HG03039 (cell line): ENCODE measurements around the gene PYGO2.
"Not testable (repeated sequence)": the region's sequence is repeated elsewhere in the genome, so short reads cannot be mapped to it uniquely, and the experiment has no call there.

Experiments
- ATAC-seq: cut with Tn5 transposase; IDR thresholded peaks from one replicate; pipeline ENCODE4 v1.9.1; 2021; ENCODE audit warnings: mild to moderate bottlenecking, moderate library complexity; ENCODE audit not compliant: unreplicated experiment

PYGO2 gene

DNA sequence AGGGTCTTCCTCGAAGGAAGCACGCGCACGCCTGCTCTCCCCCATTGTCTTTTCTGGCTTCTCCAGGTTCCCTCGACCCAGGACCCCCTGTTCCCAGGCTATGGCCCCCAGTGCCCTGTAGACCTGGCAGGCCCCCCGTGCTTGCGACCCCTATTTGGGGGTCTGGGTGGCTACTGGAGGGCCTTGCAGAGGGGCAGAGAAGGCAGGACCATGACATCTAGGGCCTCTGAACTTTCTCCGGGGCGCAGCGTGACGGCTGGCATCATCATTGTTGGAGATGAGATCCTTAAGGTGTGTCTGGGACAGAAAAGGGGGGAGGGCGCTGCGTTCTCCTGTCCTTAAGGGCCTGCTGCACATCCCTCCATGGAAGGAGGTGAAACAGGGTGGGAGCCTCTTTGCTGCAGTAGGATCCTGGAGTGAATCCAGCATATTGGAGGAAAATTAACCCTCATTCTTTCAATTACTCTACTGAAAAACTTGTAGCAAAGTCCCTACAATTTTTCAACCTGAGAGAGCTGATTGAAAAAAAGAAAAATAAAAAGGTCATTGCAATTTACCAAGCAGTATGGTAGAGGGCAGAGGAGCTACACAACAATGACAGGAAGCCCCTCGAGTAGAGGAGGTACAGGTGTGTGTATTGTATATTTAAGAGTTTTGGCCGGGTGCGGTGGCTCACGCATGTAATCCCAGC, 22.3 kb upstream of the PYGO2 start:
- no peak for ATAC-seq

DNA sequence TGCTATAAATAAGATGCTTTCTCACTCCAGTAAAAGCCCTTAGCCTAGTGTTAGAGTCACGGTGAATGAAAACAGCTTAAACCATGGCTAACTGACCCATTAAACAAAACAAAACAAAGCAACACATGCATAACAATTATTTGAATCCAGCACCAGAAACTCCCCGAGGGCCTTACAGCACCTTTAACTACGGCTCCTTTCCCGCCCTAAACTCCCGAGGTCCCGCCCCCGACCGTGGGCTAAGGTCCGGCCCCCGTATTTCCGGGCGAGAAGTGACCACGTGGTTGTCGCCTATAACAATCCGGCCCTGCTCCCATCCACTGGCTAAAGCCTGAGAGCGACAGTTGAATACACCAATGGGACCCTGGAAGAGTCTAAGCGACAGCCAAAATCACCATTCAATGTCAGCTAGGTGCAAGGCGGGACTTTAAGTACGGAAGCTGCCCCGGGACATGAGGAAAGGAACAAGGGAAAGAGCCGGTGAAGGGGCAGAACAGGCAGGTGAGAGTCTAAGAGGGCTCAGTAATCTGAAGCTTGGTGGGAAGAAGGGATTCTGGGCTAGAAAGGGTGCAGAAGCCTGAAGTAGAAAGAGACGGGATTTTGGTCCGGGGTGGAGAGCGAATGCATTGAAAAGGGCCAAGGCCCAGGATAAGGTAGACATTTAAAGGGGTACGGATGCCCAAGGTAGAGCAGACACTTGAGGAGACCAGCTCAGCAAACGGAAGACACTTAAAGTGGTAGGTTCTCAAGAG, 21.5 kb upstream of the PYGO2 start, which contains the start of gene FLAD1:
Gene FLAD1, plus strand, starts transcription at position 448 of the 752 bp plus-strand sequence. CDS start 351 bp downstream, outside the sequence.
- peak; percentile 93 for ATAC-seq

DNA sequence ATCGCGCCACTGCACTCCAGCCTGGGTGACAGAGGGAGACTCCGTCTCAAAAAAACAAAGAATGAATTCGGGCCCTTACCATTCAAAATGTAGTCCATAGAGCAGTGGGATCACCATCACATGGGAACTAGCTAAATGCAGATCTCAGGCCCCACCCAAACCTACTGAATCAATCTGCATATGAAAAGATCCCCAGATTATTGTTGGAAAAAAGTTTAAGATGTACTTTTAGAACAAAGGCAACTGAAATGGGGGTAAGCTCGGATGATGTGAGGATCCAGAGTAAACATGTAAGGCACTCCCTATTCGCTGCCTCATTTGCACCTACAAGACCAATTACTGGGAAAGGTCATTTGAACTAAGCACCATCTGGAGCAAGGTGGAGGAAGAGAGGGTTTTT, 20.8 kb upstream of the PYGO2 start:
- no peak for ATAC-seq

DNA sequence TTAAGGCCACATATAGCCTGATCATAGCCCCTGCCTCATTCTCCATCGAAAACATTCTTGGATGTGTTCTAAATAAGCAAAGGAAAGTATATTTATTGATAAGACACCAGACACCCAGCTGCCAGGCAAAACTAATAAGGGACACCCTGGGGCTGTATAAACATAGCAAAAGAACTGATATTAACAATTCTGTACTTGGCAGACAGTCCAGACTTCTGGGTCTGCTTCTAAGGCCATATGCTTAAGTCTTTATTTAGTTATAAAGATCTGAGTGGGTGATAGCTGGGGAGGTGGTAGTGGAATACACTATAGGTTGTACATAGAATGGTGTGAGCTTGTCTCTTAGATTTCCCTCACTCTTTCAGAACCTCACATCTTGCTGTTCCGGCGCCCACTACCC, 16.8 kb upstream of the PYGO2 start:
- no peak for ATAC-seq

DNA sequence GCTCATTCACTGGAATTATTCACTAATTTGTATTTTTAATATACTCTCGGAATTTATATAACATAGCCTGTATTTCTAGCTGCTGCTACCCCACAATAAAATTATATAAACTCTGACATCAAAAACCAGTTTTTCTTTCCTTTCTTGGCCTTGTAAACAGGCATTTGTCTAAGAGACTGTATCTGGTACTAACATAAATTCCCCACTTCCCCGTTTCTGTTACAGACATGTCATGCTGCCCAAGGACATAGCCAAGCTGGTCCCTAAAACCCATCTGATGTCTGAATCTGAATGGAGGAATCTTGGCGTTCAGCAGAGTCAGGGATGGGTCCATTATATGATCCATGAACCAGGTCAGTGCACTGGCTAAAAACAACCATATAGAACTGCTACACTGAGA, 16.2 kb upstream of the PYGO2 start:
- not testable (repeated sequence) for ATAC-seq

DNA sequence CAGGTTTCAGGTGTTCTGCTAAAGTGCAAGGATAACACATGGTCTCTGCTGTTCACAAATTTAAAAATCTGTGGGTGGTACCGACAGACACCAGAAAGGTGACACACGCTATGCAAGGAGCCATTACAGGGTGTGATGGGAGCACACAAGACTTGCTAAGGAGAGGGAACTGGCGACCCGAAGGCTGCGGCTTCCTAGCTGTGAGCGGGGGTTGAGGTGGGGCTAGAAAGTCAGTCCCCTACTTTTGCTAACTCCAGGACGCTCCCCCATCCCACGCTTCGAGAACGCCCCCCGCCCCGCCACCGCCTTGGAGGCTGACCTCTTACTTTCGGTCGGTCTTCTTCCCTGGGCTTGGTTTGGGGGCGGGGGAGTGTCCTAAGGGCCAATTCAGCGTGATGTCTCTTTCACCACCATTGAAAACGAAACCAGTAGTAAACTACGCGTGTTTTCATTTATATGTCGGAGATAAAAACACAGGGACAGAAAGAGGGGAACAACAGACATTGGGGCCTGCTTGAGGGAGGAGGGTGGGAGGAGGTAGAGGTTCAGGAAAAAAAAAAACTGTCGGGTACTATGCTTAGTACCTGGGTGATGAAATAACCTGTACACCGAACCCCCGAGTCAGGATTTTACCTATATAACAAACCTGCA, 14.0 kb upstream of the PYGO2 start:
- ATAC-seq: no peak

DNA sequence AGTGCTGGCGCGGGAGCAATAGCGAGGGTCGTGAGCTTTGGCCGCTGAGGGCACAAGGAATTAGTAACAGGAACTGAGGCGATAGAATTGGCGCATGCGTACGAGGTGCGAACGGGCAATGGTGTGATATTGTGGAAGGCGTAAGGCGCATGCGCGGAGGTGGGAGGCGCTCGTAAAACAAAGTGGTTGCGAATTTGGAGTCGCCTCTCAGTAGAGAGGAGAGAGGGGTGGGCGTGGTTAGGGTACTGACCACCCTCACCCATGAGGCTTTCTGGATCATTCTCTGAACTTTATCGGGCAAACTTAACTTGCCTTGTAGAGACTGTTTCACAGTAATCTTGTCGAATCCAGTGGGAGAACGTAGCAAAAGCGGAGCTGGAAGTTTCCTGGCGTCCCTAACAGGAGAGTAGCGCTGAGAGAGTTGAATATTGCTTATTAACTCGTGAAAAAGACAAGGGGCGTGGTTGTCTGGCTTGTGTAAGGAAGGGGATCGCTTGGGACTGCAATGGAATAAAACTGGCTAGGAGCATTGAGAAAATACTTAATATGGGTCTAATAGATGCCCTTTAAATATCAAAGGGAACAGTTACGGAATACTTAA, 13.3 kb upstream of the PYGO2 start:
- peak; percentile 36 for ATAC-seq

DNA sequence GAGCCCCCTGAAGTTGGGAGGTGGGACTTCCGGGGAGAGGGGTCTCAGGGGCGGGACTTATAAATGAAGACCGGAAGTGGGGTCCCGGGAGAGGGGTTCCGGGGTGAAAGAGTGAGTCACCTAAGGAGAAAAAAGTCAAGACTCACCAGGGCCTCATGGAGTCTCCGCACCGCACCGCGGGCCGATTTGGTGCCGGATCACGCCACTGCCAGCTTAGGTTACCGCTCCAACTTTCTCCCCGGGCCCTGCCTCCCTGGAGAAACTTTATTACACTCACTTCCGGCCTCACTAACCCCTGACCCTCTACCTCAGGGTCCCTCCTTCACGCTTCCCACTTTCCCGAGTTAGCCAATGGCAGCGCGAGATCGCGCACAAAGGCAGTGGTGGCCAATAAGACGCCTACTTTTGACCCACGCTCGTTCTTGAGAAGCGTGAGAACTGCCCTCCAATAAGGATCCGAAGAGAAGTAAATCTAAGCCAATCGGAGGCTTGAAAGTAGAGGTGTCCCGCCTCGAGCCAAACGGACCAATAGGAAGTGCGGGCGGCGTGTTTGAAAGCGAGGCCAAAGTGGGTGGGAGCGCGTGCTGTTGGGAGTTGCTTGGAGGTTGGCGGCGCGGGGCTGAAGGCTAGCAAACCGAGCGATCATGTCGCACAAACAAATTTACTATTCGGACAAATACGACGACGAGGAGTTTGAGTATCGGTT, 12.7 kb upstream of the PYGO2 start, which contains the start of gene CKS1B:
Gene CKS1B, plus strand, starts transcription at position 580 of the 706 bp plus-strand sequence. Its CDS starts 65 bp downstream, at position 645.
- ATAC-seq: peak; percentile 68

DNA sequence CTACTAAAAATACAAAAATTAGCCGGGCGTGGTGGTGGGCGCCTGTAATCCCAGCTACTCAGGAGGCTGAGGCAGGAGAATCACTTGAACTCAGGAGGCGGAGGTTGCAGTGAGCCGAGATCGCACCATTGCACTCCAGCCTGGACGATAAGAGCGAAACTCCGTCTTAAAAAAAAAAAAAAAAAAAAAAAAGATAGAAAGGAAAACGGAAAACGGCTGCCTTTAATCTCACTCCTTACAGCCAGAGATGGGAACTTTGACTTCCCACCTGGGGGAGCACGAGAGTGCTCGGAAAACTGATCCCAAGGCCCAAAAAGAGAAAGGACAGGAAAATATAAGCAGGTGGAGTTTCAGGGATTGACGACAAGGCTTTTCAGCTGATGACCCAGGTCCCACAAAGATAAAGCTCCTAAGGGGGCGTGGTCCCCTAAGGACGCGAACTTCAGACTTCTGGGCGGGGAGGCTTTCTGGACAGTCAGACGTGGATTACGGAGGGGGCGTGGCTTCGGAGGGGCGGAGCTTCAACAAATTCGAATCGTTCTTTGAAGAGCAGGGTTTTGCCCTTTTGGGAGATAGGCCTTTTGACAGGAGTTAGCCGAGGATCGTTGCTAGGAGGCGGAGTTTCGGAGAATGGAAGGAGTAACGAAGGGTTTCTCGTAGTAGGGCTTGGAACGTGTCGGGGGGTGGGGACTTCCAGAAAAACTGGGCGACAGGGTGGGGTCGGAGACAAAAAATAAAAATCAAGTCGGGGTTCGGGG, 11.9 kb upstream of the PYGO2 start:
- ATAC-seq: peak; percentile 22

DNA sequence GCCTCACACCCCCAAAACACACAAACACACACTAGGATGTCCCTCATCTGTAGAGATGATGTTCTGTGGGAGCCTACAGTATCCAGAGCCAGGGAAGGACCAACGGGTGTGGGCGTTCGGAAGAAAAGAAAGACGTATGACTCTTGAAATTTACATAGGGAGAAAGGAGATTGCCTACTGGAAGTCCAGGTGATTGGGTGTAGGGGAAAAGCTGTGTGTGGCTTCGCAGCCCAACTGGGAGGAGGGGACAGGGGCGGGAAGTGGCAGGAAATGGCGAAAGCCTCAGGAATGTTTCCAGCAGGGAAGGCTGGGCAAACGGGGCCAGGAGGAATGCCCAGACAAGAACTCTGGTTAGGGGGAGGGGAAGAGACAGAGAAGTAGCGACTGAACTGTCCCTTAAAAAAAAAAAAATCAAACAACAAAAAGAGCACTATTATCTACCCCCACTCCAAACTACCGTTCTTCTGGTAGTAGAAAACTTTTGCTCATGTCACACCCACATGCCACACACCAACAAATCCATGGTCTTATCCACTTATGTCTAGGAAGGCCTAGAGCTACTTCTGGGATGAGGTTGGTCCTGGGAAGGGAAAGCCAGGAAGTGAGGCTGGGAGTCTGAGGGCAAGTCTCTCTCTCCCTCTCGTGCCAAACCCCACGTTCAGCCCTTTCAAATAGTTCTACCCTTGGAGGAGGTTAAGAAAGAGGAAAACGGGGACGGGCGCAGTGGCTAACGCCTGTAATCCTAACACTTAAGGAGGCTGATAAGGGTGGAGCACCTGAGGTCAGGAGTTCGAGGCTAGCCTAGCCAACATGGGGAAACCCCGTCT, 11.1 kb upstream of the PYGO2 start:
- no peak for ATAC-seq

DNA sequence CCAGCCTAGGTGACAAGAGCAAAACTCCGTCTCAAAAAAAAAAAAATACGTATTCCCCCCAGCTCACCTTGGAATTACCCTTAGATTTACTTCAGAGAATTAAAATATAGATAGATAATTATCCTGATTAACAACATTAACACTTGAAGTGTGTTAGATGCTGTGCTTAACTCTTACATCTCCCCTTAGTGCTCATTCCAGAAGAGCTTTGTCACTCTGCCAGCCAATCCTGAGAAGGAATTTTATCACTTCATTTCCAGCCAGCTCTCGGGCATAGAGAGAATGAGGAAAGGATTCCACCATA, 10.6 kb upstream of the PYGO2 start:
- no peak for ATAC-seq

DNA sequence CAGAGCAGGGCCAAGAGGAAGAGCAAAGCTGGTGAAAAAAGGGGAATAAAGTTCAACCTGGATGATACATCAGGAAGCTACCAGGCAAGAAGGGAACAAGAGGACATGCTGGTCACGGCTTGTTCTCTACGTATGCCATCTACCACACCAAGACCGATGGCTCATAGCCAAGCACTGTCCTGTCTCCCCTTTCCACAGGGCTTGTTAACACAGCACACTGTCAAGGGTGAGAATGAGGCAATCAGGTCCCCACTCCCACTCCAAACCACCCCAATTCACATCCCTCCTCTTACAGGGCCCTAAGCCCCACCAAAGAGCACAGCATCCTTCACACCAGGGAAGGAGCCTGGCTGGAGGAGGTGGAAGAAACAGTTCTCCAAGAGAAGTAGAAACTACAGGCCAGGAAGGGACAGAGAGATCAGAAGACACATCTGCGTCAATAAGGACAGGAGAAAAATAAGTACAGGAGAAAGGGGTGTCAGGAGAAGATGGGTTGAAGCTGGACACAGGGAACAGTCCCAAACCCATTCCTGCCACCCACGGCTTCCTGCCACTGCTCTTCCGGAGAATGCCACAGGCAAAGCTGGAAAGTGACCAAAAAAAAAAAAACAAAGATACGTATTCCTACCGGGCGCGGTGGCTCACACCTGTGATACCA, 9.9 kb upstream of the PYGO2 start:
- ATAC-seq: no peak

DNA sequence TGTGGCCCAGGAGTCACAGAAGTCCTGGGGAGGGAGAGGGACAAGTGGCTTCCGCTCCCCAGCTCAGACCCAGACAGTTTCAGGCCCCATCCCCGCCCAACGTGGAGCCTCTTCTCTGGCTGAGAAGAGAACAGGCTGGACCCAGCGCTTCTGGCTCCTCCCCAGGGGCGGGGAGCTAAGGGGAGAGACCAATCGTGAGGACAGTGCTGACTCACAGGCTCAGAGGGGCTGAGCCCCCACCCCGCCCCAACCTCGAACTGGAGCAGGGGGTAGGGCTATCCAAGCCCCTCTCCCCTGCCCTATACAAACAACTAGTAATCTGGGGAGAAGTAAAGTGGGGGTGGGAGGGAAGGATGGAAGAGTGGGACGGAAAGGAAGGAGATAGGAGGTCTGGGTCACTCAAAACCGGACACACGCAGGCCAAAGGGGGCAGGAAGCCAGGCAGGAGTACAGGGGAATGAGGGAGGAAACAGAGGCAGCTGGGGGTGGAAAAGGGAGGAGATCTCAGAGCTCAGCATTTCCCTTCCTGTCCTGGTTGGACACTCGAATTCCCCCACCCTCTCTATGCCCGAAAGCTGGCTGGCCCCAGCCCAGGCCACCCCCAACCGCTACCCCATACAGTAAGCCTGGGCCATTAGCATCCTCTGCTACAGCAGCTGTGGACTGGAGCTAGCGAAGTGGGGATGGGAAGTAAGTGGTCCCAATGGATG, 9.2 kb upstream of the PYGO2 start, which contains the start of gene SHC1:
Gene SHC1, minus strand, starts transcription at position 117 of the 710 bp plus-strand sequence. CDS start 221 bp downstream, outside the sequence.
- ATAC-seq: no peak

DNA sequence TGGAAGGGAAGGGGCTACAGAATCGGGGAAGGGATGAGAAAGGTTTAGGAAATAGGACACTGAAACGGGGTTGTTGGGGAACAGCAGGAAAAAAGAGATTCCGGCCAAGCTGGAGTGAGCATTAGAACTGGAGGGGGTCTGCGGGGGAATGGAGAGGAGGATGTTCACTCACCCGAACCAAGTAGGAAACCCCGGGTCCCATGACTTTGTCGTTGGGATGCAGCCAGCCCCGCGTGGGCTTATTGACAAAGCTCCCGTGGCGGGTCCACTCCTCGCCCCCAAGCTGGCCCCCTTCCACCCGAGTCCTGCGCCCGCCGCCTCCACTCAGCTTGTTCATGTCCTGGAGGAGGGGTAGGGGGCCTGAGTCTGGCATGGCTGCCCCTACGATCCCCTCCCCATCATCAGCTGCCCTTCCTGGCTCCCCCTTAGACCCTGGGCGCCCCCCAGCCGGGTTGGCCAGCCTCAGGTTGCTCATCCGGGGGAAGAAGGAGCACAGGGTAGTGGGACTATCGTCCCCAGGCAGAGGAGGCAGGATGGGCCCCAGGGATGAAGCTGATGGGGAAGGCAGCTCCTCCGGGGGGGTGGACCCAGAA, 8.4 kb upstream of the PYGO2 start:
- no peak for ATAC-seq

DNA sequence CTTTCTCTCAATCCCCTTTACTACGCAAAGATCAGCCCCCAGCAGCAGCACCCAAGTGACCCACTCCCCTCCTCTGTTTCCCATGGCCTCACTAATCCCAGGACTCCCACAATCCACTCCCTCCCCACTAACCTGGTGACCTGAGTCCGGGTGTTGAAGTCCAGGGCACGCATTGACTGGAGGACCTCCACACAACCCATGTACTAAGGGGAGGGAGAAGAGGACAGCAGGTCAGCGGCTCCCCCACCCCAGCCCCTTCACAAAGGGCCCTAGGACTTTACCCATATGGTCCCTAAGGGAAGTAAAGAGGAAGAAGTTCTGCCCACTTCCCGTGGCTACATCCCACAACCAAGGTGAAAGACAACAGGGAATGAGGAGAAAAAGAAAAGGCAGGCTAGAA, 7.7 kb upstream of the PYGO2 start:
- no peak for ATAC-seq

DNA sequence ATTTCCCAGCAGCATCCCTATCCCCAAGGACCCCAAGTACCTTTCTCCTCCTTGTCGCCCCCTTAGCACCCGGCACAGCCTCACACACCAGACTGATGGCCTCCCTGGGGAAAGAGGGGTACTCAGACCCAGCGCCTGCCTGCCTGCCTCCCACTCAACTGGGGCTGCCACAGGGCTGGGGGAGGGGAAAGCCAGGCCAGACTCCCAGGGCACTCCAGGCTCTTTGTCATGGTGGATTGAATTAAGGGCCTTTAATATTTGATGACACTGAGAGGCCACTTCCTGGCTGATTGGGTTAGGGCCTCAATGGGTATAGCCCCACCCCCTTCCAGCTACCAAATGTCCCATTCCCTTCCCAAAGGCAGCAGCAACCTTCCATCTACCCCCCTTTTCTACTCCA, 7.1 kb upstream of the PYGO2 start:
- ATAC-seq: no peak

DNA sequence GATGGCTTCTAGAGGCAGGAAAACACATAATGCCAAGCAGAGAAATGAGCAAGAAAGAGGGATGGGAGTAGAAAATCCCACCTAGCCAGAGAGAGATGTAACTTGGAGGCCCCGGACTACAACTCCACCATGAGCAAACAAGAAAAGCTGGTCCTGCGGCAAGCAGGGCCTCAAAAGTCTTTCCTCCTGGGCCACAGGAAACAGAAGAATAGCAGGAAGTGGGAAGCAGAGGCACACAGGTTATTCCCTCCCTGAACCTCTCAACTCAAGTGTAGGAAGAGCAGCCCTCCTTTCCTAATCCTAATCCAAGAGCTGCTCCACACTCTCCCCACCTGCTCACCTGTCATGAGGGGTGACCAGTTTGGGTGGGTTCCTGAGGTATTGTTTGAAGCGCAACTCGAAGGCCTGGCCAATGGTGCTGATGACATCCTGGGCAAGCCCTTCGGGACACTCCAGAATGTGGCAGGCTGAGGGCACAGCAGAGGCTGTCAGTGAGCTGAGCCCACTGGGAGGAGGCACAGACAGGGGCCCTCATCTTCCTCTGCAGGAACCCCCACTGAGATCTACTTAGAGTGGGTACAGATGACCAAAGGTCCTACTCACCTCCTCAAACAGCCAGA, 5.9 kb upstream of the PYGO2 start:
- no peak for ATAC-seq
